ENCODE results near the gene TRMT112.

The TRMT112 gene

DNA sequence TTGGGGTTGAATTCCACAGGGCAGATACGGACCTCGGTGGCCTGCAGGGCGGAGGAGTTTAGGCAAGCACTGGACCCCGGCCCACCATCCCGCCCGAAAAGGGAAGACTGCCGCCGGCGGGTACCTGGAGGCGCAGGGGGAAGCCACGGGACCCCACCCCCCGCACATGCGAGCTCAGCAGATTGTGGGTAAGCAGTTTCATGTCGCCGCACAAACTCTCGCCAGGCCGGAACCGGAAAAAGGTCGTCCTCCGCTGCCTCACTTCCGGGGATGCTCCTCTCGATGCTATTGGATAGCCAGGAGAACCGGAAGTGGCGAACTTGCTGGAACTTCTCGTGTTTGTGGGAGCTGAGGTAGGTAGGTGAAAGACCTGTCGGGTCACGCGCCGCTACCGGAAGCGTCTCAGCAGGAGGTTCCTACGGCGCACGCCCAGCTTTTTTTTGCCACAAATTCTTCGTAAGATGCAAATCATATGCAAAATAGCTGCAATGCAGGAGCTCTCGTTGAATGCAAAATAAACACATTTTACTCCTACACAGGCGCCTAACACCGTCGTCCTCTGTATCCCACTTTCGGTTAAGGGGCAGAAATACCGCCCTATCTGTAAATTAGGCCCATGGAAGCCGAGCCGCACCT is at the start of gene TRMT112:
TSS of gene TRMT112 (minus strand) at position 235 of the 636 bp plus-strand sequence. CDS start at position 202, 33 bp downstream.
- peak; percentile 98 for DNase-seq

GRCh38 chr11:64366751-64367150 is 49.4 kb upstream of the TRMT112 start:
- no peak for DNase-seq

DNA sequence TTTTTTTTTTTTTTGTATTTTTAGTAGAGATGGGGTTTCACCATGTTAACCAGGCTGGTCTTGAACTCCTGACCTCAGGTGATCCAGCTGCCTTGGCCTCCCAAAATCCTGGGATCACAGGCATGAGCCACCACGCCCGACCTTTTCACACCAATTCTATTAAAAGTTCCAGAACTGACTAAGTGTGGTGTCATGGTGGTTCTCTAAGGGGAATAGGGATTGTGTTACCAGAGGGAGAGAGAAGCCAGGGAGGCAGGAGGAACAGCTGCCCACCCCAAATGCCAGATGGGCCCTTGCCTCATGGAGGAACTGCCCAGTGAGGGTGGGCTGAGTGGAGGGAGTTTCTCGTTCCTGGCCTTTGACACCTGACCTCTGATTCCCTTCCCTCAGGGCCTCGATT is 47.6 kb upstream of the TRMT112 start:
- no peak for DNase-seq

DNA sequence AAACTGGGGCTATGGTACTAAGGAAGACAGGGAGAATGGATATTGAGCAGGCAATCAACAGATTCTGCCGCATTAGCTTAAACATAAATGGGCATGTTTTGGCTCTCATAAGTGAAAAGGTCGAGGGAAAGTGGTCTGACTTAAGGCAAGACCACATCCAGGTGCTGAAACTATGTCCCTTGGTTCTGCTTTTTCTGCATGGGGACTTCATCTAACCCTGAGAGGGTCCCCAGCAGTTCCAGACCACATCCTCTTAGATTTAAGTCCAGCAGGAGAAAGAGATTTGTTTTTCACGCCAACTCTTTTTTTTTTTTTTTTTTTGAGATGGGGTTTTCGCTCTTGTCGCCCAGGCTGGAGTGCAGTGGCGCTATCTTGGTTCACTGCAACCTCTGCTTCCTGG is 47.1 kb upstream of the TRMT112 start:
- no peak for DNase-seq

- no peak for DNase-seq
Measured at GRCh38 chr11:64362339-64362738, 45.0 kb upstream of the TRMT112 start.

DNA sequence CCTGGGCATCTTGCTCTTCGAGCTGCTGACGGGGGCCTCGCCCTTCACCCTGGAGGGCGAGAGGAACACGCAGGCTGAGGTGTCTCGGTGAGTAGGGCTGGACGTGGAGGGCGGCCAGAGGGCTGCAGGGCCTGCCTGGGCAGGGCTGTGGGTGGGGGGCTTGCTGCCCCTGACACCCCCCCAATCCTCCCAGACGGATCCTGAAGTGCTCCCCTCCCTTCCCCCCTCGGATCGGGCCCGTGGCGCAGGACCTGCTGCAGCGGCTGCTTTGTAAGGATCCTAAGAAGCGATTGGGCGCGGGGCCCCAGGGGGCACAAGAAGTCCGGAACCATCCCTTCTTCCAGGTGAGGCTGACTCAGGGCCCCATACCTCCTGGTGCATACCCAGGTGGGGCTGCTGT is 44.3 kb upstream of the TRMT112 start:
- no peak for DNase-seq

- DNase-seq: no peak
Measured at GRCh38 chr11:64360448-64360921, 43.1 kb upstream of the TRMT112 start.

DNA sequence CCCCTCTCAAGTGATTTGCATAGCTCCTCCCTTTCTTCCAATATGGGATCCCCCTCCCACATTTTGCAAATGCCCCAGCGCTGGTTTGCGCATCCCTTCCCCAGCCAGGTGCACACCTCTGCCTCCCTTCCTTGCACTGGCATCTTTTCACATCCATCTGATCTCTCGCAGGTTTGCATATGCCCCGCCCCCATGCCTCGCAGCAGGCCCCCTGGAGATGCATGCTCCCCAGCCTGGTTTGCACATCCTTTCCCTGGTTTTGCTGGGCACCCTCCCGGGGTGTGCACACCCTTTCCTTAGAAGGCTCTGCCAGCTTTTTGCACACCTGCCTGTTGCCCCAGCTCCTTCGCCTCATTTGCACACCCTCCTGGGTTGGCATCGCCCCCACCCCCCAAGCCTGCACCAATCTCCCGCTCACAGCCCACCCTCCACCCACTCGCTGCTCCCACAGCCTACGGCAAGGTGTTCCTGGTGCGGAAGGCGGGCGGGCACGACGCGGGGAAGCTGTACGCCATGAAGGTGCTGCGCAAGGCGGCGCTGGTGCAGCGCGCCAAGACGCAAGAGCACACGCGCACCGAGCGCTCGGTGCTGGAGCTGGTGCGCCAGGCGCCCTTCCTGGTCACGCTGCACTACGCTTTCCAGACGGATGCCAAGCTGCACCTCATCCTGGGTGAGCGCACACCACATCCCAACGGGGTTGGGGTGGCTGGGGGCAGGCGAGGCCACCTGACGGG is 42.5 kb upstream of the TRMT112 start:
- DNase-seq: no peak

- peak; percentile 56 for DNase-seq
Measured at GRCh38 chr11:64358907-64359711, 41.8 kb upstream of the TRMT112 start, which contains the start of gene RPS6KA4. RPS6KA4 (plus strand) TSS chr11:64359162; CDS start chr11:64359236, 74 bp downstream.

DNA sequence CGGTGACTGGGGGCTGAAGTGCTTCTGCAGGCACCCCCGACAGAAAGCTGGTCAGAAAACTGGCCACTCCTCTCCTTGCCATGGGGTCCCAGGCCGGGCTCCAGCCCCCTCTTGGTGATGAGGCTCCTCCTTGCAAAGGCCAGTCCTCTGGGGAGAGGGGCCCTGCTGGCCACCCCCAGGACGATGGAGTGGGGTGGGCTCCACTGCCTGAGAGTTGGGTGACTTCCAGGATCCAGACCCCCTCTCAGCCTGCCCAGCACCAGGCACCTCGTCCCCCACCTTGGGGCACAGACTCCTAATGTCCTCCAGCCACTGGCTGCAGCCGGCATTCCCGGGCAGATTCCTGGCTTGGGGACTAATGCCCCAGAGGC is 41.2 kb upstream of the TRMT112 start:
- DNase-seq: no peak

- peak; percentile 39 for DNase-seq
Measured at GRCh38 chr11:64357904-64358535, 40.7 kb upstream of the TRMT112 start.

- DNase-seq: no peak
Measured at GRCh38 chr11:64357446-64357845, 40.1 kb upstream of the TRMT112 start.

DNA sequence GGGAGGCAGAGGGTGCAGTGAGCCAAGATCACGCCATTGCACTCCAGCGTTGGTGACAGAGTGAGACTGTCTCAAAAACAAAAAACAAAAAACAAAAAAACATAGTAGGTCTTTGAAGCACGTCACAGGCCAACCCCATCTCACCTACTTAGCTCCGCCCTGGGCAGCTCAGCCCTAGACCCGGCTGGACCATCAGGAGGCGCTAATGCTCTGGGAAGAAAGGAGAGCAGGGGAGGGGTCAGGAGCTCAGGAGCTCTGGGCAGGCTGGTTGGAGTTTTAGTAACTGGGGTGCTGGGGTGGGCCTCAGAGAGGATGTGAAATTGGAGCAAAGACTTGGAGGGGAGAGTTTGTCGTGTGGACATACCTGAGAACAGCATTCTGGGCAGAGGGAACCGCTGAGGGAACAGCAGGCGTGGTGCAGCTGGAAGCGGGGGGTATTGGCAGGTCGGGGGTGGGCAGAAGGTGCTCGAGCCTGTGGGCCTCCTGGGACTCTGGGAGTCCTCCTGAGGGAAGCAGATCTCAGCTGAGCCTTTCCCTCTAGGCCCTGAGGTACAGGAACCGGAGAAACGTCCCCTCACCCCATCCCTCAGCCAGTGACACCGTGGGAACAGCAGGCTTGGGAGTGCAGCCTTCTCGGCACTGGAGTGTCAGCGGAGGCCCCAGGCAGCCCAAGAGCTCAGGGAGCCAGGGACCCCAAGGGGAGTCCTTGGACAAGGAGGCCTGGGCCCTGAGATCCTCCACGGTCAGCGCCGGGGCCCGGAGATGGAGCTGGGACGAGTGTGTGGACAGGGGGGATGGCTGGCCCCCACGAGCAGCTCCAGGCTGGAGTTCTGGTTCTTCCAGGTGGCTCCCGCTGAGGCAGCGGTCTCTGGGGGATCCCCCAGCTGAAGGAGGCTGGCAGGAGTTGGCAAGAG is 39.4 kb upstream of the TRMT112 start:
- peak; percentile 33 for DNase-seq

- DNase-seq: no peak
Measured at GRCh38 chr11:64355078-64355940, 38.0 kb upstream of the TRMT112 start.

GRCh38 chr11:64353715-64354506 is 36.6 kb upstream of the TRMT112 start:
- DNase-seq: no peak

DNA sequence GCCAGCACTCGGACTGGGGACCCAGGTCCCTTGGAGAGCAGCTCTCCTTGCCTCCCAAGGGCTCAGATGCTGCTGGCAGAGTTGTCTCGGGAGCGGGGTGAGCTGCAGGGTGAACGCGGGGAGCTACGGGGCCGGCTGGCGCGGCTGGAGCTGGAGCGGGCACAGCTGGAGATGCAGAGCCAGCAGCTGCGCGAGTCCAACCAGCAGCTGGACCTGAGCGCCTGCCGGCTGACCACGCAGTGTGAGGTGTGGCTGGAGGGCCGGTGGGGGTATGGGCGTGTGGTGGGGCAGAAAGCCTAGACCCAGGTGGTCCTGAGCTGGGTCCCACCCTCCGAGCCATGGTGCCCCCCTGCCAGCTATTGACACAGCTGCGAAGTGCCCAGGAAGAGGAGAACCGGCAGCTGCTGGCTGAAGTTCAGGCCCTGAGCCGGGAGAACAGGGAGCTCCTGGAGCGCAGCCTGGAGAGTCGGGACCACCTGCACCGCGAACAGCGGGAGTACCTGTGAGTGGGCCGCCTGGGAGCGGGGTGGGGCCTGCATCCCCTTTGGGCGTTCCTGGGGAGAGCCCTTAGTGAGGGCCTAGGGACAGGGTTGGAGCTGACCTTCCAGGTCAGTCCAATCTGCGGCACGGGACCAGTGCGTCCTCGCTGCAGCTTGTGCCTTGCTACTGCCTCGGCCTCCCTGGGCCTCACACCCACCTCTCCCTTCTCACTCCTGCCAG is 35.8 kb upstream of the TRMT112 start:
- DNase-seq: no peak

DNA sequence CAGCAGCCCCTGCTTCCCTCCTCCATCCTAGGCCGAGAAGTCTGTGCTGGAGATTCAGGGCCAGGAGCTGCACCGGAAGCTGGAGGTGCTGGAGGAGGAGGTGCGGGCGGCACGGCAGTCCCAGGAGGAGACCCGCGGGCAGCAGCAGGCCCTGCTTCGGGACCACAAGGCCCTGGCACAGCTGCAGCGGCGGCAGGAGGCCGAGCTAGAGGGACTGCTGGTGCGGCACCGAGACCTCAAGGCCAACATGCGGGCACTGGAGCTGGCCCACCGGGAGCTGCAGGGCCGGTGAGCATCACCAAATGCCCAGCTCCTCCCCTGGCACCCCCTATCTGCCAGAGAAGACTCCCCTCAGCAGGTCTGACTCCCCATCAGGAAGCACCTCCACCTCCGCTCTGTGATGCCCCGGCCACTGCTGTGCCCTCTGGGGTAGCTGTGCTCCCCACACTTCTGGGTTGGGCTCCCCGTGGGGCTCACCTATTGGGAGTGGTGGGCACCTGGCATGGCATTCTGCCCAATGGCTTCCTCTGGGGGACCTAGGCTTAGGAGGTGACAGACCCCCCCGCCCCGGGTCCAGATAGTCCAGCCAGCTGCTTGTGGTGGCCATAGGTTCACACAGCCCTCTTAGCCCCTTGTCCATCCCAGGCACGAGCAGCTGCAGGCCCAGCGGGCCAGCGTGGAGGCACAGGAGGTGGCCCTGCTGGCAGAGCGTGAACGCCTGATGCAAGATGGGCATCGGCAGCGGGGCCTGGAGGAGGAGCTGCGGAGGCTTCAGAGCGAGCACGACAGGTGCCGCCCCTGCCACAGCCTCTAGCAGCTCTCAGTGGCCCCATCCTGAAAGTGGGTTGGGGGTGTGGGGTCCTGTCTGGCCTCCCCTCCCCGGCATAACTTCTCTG is 35.0 kb upstream of the TRMT112 start:
- DNase-seq: no peak

DNA sequence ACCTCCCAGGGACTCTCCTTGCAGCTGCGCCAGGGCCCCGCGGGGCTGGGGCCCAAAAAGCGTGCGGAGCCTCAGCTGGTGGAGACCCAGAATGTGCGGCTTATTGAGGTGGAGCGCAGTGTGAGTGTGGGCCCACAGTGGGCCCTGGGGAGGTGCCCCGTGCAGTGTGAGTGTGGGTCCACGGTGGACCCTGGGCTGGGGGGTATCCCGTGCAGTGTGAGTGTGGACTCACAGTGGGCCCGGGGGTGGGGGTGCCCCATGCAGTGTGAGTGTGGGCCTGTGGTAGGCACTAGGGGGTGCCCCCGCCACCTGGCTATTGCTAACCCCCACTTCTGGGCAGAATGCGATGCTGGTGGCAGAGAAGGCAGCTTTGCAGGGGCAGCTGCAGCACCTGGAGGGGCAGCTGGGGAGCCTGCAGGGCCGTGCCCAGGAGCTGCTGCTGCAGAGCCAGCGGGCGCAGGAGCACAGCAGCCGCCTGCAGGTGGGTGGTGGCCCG is 33.8 kb upstream of the TRMT112 start:
- DNase-seq: no peak
